Activated naive CD4-positive, alpha-beta T cell (primary cell): ENCODE measurements around the gene C3.
"Not testable (repeated sequence)": the region's sequence is repeated elsewhere in the genome, so short reads cannot be mapped to it uniquely, and the experiment has no call there.

Experiments
- DNase-seq, 4 experiments: peaks; one replicate each; lab custom pipeline; 2025; lab: John Stamatoyannopoulos, UW

Gene C3

DNA sequence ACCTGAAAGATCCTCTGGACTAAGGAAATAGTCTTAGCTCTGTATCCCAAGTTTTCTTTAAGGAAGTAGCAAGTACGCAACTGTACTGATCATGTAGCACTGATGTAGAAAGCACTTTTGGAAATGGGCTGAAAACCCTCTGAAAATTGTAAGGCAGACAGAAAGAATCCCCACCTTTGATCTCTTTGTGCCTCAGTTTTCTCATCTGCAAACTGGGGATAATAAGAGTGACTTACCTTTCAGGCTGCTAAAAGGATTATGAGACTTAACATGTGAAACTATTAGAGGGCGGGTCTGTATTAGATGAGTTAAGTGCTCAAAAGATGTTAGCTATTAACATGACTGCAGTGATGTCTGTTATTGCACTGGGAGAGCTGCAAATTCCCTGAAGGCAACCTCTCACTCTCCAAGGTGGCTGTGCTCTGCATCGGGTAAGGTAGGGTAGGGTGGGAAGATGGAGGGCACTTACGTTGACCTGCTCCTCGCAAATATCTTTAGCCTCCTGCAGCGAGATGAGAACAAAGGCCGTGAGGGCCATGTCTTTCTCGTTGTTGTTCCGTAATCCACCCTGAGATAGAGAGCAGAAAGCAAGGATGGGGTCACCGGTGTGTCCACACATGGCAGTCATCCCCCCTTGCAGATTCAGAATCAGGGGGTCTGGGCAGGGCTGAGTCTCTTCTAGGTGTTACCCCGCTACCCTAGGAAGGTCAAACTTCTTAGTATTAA, 30.1 kb downstream of the C3 start:
- no peak for DNase-seq

DNA sequence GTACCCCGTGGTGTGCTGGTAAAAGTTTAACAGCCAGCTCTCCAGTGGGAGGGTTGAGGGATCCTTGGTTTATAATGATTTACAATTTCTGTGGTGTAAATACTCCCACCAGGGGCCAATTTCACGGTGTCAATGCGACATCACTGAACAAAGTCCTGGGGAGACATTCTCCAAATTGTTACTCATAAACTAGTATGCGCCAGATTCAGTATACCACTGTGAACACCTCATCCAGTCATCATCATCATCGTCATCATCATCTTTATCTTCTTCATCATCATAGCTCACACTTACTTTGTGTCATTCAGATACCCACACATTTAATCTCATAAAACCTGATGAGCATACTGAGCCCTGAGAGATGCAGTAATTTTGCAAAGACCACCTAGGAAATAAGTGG, 33.3 kb downstream of the C3 start:
- DNase-seq, result no peak

- no peak for DNase-seq
These were observed 33.8 kb downstream of the C3 start for GRCh38 chr19:6686628-6686975.

- DNase-seq, result no peak
These were observed 34.4 kb downstream of the C3 start for GRCh38 chr19:6685962-6686627.

GRCh38 chr19:6685482-6685881, 35.0 kb downstream of the C3 start:
- DNase-seq, result no peak

DNA sequence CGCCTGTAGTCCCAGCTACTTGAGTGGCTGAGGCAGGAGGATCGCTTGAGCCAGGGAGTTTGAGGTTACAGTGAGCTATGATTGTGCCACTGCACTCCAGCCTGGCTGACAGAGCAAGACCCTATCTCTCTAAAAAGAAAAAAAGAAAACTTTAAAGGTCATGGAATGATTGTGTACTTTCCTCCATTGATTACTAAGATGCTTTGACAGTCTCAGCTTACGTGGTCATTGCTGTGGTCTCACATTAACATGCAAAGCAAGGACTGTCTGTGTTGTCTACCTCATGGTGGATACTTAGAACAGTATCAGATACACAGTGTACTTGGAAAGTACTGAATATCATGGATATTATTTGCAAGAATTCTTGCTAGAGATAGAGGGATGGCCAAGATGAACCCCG, 36.5 kb downstream of the C3 start:
- DNase-seq, result no peak

- no peak for DNase-seq
These were observed 37.8 kb downstream of the C3 start for GRCh38 chr19:6682607-6683128.

DNA sequence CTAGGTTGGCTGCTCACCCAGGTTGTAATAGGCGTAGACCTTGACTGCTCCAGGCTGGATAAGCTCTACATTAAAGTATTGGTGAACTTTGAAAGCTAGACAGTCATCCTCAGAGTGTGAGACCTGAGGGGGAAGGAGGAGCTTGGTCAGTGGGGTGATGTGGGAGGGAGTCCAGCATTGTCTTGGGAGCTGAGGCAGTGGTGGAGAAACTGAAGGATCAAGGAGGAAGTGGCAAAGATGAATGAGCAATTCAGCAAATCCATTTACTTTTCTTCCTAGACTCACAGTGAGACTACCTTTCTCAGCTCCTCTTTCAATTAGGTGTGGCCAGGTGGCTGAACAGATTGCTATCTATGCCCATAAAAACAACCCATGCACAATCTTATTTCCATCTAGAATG, 40.3 kb downstream of the C3 start:
- DNase-seq, result no peak

DNA sequence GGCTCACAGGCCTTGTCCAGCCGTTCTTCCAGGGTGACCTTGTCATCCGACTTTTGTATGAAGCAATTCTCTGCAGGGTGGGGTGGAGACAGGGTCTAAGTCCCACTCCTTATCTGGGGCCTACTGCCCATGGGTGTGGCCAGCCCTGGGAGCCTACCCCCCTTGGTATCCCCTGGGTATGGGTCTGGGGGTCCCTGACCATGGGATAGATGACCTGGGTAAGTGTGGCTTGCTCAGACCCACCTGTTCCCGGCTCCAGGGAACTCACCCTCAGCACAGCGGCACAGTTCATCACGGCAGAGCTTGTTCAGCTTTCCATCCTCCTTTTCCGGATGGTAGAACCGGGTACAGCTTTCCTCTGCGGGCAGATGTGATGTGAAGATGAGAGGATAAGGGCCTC, 41.3 kb downstream of the C3 start:
- no peak for DNase-seq

GRCh38 chr19:6678690-6679109, 41.8 kb downstream of the C3 start:
- DNase-seq, result no peak

GRCh38 chr19:6677883-6678689, 42.4 kb downstream of the C3 start:
- DNase-seq, result peak in 3 of 4 experiments; percentile 22 to 35 (median 29)

- no peak for DNase-seq
These were observed 43.0 kb downstream of the C3 start for GRCh38 chr19:6677495-6677882.

GRCh38 chr19:6676288-6676687, 44.2 kb downstream of the C3 start:
- DNase-seq, result no peak

- peak; percentile 52 to 61 (median 58) for DNase-seq
These were observed 45.6 kb downstream of the C3 start for GRCh38 chr19:6674868-6675305.

- DNase-seq, result not testable (repeated sequence)
These were observed 46.0 kb downstream of the C3 start for GRCh38 chr19:6674408-6674807.

GRCh38 chr19:6672693-6673290, 47.7 kb downstream of the C3 start:
- no peak for DNase-seq

GRCh38 chr19:6671960-6672359, 48.5 kb downstream of the C3 start:
- DNase-seq, result no peak

DNA sequence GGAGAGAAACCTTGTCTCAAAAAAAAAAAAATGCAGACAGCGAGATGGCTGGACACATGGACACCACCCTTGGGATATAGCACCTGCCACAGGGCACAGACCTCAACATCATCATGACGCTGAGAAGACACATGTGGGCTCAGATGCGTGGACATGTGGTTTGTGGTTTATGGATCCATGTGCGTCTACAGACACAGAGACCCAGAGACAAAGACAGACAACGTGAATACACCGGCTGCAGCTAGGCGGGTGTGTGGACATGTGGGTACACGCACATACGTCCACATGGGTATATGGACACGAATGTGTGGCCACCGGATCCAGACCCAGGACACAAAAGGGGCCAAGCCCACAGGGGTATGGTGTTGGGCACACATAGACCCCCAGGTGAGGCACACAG, 51.8 kb downstream of the C3 start:
- no peak for DNase-seq

DNA sequence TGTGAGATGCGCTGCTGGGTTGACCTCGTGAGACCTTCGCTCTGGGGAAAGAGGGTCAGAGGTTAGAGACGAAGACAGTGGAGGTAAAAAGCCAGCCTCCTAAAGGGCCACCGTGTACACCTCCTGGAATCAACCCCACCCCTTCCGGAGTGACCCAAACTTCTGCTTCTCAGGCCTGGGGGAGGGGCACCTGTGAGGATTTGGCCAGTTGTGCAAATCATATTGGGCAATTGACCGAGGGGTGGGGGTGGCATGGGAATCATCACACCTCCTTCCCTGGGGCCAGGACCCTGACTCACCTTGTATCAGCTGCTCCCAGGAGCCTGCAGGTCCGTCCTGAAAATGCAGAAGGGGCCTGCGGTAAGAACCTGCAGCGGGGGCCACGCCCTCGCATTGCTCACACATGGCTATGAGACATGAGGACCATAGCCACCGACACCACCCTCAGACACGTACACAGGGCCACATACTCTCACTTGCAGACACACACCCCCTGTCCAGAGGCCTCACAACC, 53.3 kb downstream of the C3 start:
- no peak for DNase-seq

DNA sequence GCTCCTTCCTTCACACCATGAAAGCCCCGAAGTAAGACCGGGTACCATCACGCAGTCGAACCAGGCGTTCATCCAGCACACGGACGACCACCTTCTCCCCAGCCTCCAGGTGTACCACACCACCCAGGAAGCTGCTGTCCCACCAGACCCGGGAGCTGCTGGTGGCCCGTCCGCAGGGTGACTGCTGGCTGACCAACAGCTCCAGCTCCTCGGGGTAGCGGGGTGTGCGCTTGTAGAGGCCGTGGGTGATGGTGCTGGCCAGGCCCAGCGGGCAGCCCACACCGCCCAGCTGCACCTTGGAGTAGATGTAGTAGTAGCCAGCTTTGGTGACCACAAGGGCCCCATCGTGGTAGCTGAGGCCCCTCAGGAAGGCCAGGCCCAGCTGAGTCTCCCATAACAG, 55.5 kb downstream of the C3 start:
- no peak for DNase-seq

GRCh38 chr19:6663236-6664201, 56.9 kb downstream of the C3 start:
- no peak for DNase-seq
